ENCODE measurements around the gene PRR16. TPM values are rescaled to one million over a fixed set of nuclear protein-coding genes. Genes with fewer than 3 reads are reported as not detected.

Gene PRR16
- total RNA-seq, 4 donors from 2014 or later: 1.8 to 3.9 (median 2.8) TPM; not detected in 1

- no peak overlapping the region for H3K4me3 ChIP-seq (ENCODE audit: low read depth, poor library complexity, severe bottlenecking)
- TF ChIP-seq CTCF (IDR thresholded peaks at IDR 0.05): no peak
- TF ChIP-seq POLR2A (IDR thresholded peaks at IDR 0.05): no peak
- intact Hi-C loops (cut with DNase I; ENCODE audit: low total_unique reads): no loop called here
- 71 to 73% methylated on average over 7 of the region's 7 CpGs for WGBS, 2 donors
- no peak for DNase-seq (ENCODE audit: low spot score in 2 of 2)
Measured at GRCh38 chr5:120615967-120616645, 152.0 kb downstream of the PRR16 start.

- H3K4me3 ChIP-seq (ENCODE audit: low read depth, poor library complexity, severe bottlenecking): no peak overlapping the region
- DNase-seq (ENCODE audit: low spot score in 2 of 2): no peak
- intact Hi-C loops (cut with DNase I; ENCODE audit: low total_unique reads): no loop called here
- WGBS, 2 donors: 74 to 80% methylated on average over 2 of the region's 2 CpGs
- no peak for TF ChIP-seq CTCF (IDR thresholded peaks at IDR 0.05)
- no peak for TF ChIP-seq POLR2A (IDR thresholded peaks at IDR 0.05)
Measured at GRCh38 chr5:120621339-120621738, 157.2 kb downstream of the PRR16 start.

GRCh38 chr5:120624021-120624563 is 160.0 kb downstream of the PRR16 start:
- DNase-seq (ENCODE audit: low spot score in 2 of 2): no peak
- no peak overlapping the region for H3K4me3 ChIP-seq (ENCODE audit: low read depth, poor library complexity, severe bottlenecking)
- WGBS, 2 donors: 69 to 77% methylated on average over 1 of the region's 1 CpG
- TF ChIP-seq POLR2A (IDR thresholded peaks at IDR 0.05) (no peak), CTCF (IDR thresholded peaks at IDR 0.05) (no peak)
- intact Hi-C loops (cut with DNase I; ENCODE audit: low total_unique reads): no loop called here

- DNase-seq (ENCODE audit: low spot score in 2 of 2): no peak
- WGBS, 2 donors: 83 to 84% methylated on average over 3 of the region's 3 CpGs
- H3K4me3 ChIP-seq (ENCODE audit: low read depth, poor library complexity, severe bottlenecking): no peak overlapping the region
- intact Hi-C loops (cut with DNase I; ENCODE audit: low total_unique reads): loop anchor here (5.0 kb wide), 1 partner anchor 364 kb away; no protein-coding TSS in a partner anchor
- no peak for TF ChIP-seq CTCF (IDR thresholded peaks at IDR 0.05)
- TF ChIP-seq POLR2A (IDR thresholded peaks at IDR 0.05): no peak
Measured at GRCh38 chr5:120628156-120628555, 164.1 kb downstream of the PRR16 start.

- H3K4me3 ChIP-seq (ENCODE audit: low read depth, poor library complexity, severe bottlenecking): no peak overlapping the region
- no peak for TF ChIP-seq POLR2A (IDR thresholded peaks at IDR 0.05)
- TF ChIP-seq CTCF (IDR thresholded peaks at IDR 0.05): no peak
- 74 to 83% methylated on average over 5 of the region's 5 CpGs for WGBS, 2 donors
- DNase-seq (ENCODE audit: low spot score in 2 of 2): no peak
- intact Hi-C loops (cut with DNase I; ENCODE audit: low total_unique reads): no loop called here
Measured at GRCh38 chr5:120630550-120630949, 166.4 kb downstream of the PRR16 start.

Data from lower leg skin (tissue), 4 donors.